CD4-positive, alpha-beta T cell (primary cell): Measurements from ENCODE around the gene TMEM51. TPM values are rescaled to one million over a fixed set of nuclear protein-coding genes. Genes with fewer than 3 reads are reported as not detected.
A peak's percentile ranks its signal among the peaks of the same experiment; 100 is the strongest.

Experiments
- ATAC-seq: fragments of 200-7000 bp; cut with Tn5 transposase; one replicate; pipeline ENCODE4 v1.10.0; 2022; ENCODE audit warnings: mild to moderate bottlenecking; ENCODE audit not compliant: poor library complexity
- CTCF ChIA-PET: fragments of 350-600 bp; sonication (Branson Sonifier 250); formaldehyde crosslinking; loops from one replicate; lab custom pipeline; 2021; ENCODE audit warnings: antibody characterized with exemption, inconsistent platforms; lab: Charles Lee
- POLR2A ChIA-PET: fragments of 350-600 bp; sonication (Branson Sonifier 250); formaldehyde crosslinking; loops from one replicate; lab custom pipeline; 2021; ENCODE audit warnings: antibody characterized with exemption, inconsistent platforms; lab: Charles Lee
- DNase-seq, 14 experiments: peaks; one replicate each; pipeline ENCODE4 v3.0.0-alpha.2; 2013 to 2020; ENCODE audit warnings: mixed read lengths in 2 of 14
- H3K27ac ChIP-seq, 2 donors: one replicate each; pipeline versions ENCODE4 v1.5.1 to v1.7.0; 2013; ENCODE audit warnings: low read length in 2 of 2, low read depth in 1 of 2, mild to moderate bottlenecking in 1 of 2
- H3K27me3 ChIP-seq, 2 experiments: 1 replicate in 1 of 2; 2 replicates in 1 of 2; pipeline versions ENCODE4 v1.6.1 to v1.7.0; 2013; ENCODE audit warnings: low read length in 2 of 2, control low read depth in 1 of 2, mild to moderate bottlenecking in 1 of 2, moderate library complexity in 1 of 2; ENCODE audit not compliant: insufficient read depth in 2 of 2, control insufficient read depth in 1 of 2
- H3K36me3 ChIP-seq: one replicate; pipeline ENCODE4 v1.6.1; 2013; ENCODE audit warnings: low read length, control low read depth; ENCODE audit not compliant: insufficient read depth
- H3K4me1 ChIP-seq: one replicate; pipeline ENCODE4 v1.6.1; 2013; ENCODE audit warnings: low read length, control low read depth; ENCODE audit not compliant: insufficient read depth
- H3K4me3 ChIP-seq: one replicate; pipeline ENCODE4 v1.5.1; 2013; ENCODE audit warnings: mild to moderate bottlenecking, low read length, moderate library complexity
- H3K9me3 ChIP-seq, 2 experiments: 1 replicate in 1 of 2; 2 replicates in 1 of 2; pipeline versions ENCODE4 v1.6.1 to v1.7.0; 2013; ENCODE audit warnings: low read length in 2 of 2, mild to moderate bottlenecking in 2 of 2, control low read depth in 1 of 2, moderate library complexity in 1 of 2; ENCODE audit not compliant: control insufficient read depth in 1 of 2, insufficient read depth in 1 of 2
- H3K27ac Mint-ChIP-seq: one replicate; pipeline ENCODE4 v1.8.0; 2020; ENCODE audit warnings: mixed read lengths
- H3K27me3 Mint-ChIP-seq: one replicate; pipeline ENCODE4 v1.8.0; 2021; ENCODE audit warnings: mixed read lengths
- H3K36me3 Mint-ChIP-seq: one replicate; pipeline ENCODE4 v1.8.0; 2021; ENCODE audit warnings: low read depth, mixed read lengths
- H3K4me1 Mint-ChIP-seq: one replicate; pipeline ENCODE4 v1.8.0; 2021; ENCODE audit warnings: low read depth, mixed read lengths
- H3K4me3 Mint-ChIP-seq: one replicate; pipeline ENCODE4 v1.8.0; 2020; ENCODE audit warnings: mild to moderate bottlenecking, mixed read lengths
- H3K9me3 Mint-ChIP-seq: one replicate; pipeline ENCODE4 v1.8.0; 2020; ENCODE audit warnings: mixed read lengths
- CTCF ChIP-seq: fragments of 200-600 bp; IDR thresholded peaks from one replicate; pipeline ENCODE4 v1.8.0; 2022; ENCODE audit warnings: antibody characterized with exemption, mild to moderate bottlenecking
- intact Hi-C, 2 experiments: fragments of 100-400 bp; cut with DNase I in 1 of 2; cut with micrococcal nuclease in 1 of 2; formaldehyde crosslinking; loops; one replicate each; pipeline versions ENCODE4 v1.15.1 to v1.9.0; 2023 to 2025; cut with DNase I, micrococcal nuclease
- total RNA-seq, 174 experiments: library from RNA in 2 of 174; stranded (reverse) in 2 of 174; gene quantifications; one replicate each; pipeline ENCODE4 v1.2.3 and lab custom pipeline; 2021 to 2026

The TMEM51 gene
- total RNA-seq, 2 experiments from 2014 or later = not detected

GRCh38 chr1:15222653-15223303 lies 69.2 kb downstream of the TMEM51 start:
- POLR2A ChIA-PET = no interaction called here
- H3K36me3 Mint-ChIP-seq = no peaks in the 10 kb centered on the region
- H3K27ac Mint-ChIP-seq = no peak overlapping the region
- no peaks in the 10 kb centered on the region for H3K36me3 ChIP-seq
- CTCF ChIA-PET = no interaction called here
- H3K4me3 ChIP-seq = no peak overlapping the region
- no peaks in the 10 kb centered on the region for H3K4me1 ChIP-seq
- H3K9me3 ChIP-seq = no peaks in the 10 kb centered on the region
- no peaks in the 10 kb centered on the region for H3K9me3 Mint-ChIP-seq
- peaks cover 0 to 6% of the 10 kb centered on the region in 2 experiments for H3K27me3 ChIP-seq
- H3K4me3 Mint-ChIP-seq = no peak overlapping the region
- H3K27me3 Mint-ChIP-seq = peaks cover 40% of the 10 kb centered on the region
- no peak overlapping the region for H3K27ac ChIP-seq
- DNase-seq (no peak), ATAC-seq (no peak)
- intact Hi-C loops = no loop called here
- no peaks in the 10 kb centered on the region for H3K4me1 Mint-ChIP-seq
- no peak for TF ChIP-seq CTCF

GRCh38 chr1:15224259-15224869 lies 70.8 kb downstream of the TMEM51 start:
- ATAC-seq (no peak), DNase-seq (peak in 2 of 14 experiments; percentile 34 to 38)
- H3K27me3 Mint-ChIP-seq = peaks cover 34% of the 10 kb centered on the region
- H3K4me3 ChIP-seq = no peak overlapping the region
- intact Hi-C loops = no loop called here
- POLR2A ChIA-PET = no interaction called here
- H3K27ac ChIP-seq = no peak overlapping the region
- H3K36me3 ChIP-seq = no peaks in the 10 kb centered on the region
- no peaks in the 10 kb centered on the region for H3K9me3 ChIP-seq
- H3K9me3 Mint-ChIP-seq = no peaks in the 10 kb centered on the region
- no peaks in the 10 kb centered on the region for H3K4me1 ChIP-seq
- no peaks in the 10 kb centered on the region for H3K36me3 Mint-ChIP-seq
- H3K27ac Mint-ChIP-seq = no peak overlapping the region
- H3K4me1 Mint-ChIP-seq = no peaks in the 10 kb centered on the region
- H3K27me3 ChIP-seq = peaks cover 0 to 3% of the 10 kb centered on the region in 2 experiments
- CTCF ChIA-PET = no interaction called here
- no peak overlapping the region for H3K4me3 Mint-ChIP-seq
- no peak for TF ChIP-seq CTCF

- POLR2A ChIA-PET = no interaction called here
- H3K9me3 Mint-ChIP-seq = no peaks in the 10 kb centered on the region
Observed at GRCh38 chr1:15224974-15225373, 71.4 kb downstream of the TMEM51 start.

More at GRCh38 chr1:15224974-15225373, 71.4 kb downstream of the TMEM51 start:
- no peaks in the 10 kb centered on the region for H3K4me1 Mint-ChIP-seq
- peaks cover 30% of the 10 kb centered on the region for H3K27me3 Mint-ChIP-seq
- no peak overlapping the region for H3K27ac Mint-ChIP-seq
- no peak overlapping the region for H3K4me3 Mint-ChIP-seq
- no peak for ATAC-seq
- Histone ChIP-seq H3K4me3 (no peak overlapping the region), H3K4me1 (no peaks in the 10 kb centered on the region), H3K36me3 (no peaks in the 10 kb centered on the region), H3K9me3 (no peaks in the 10 kb centered on the region), H3K27me3 (peaks cover 0 to 3% of the 10 kb centered on the region in 2 experiments), H3K27ac (no peak overlapping the region)
- intact Hi-C loops = no loop called here
- CTCF ChIA-PET = no interaction called here
- no peaks in the 10 kb centered on the region for H3K36me3 Mint-ChIP-seq
- DNase-seq = no peak
- no peak for TF ChIP-seq CTCF
